ENCODE data around the gene CD300LD. TPM values are rescaled to one million over a fixed set of nuclear protein-coding genes. Genes with fewer than 3 reads are reported as not detected.

The CD300LD gene
- total RNA-seq, 2 experiments from 2014 or later, result not detected

DNA sequence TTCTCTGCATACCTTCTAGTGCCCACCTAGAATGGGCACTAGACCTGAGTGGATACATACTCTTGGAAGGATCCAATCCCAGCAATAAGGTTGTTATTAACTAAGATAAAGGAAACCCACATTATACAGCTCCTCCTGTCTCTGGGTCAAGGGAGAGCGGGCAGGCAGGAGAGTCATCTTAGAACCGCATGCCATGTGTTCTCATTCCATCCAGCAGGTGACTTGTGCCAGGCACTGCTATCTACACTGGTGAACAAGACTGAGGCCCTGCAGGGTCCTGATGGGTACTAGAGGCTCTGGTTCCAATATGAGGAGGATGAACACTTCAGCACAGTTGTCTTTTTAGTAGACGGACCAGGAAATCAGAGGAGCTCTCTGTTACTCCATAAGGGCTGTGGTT is 18.9 kb downstream of the CD300LD start:
- Histone ChIP-seq H4K20me1 (ENCODE audit: insufficient read depth, low read length) (no peaks in the 10 kb centered on the region), H3K4me1 (ENCODE audit: insufficient read depth, low read length, poor library complexity, severe bottlenecking) (no peaks in the 10 kb centered on the region), H2AFZ (ENCODE audit: low read length) (no peak overlapping the region), H3K4me2 (ENCODE audit: low read length) (no peak overlapping the region), H3K36me3 (ENCODE audit: insufficient read depth, low read length) (no peaks in the 10 kb centered on the region), H3K79me2 (ENCODE audit: insufficient read depth, low read depth, low read length) (no peaks in the 10 kb centered on the region), H3K4me3 (ENCODE audit: low read depth, low read length, poor library complexity, severe bottlenecking) (no peak overlapping the region), H3K9me3 (ENCODE audit: low read length) (no peaks in the 10 kb centered on the region), H3K27ac (ENCODE audit: low read depth, low read length, poor library complexity, severe bottlenecking) (no peak overlapping the region), H3K9me2 (ENCODE audit: insufficient read depth, low read length) (no peaks in the 10 kb centered on the region)
- intact Hi-C loops (cut with micrococcal nuclease; ENCODE audit: unreplicated experiment), result no loop called here
- no TSS peak for BruUV-seq (replicated peaks)
- TF ChIP-seq, protein P1, sequence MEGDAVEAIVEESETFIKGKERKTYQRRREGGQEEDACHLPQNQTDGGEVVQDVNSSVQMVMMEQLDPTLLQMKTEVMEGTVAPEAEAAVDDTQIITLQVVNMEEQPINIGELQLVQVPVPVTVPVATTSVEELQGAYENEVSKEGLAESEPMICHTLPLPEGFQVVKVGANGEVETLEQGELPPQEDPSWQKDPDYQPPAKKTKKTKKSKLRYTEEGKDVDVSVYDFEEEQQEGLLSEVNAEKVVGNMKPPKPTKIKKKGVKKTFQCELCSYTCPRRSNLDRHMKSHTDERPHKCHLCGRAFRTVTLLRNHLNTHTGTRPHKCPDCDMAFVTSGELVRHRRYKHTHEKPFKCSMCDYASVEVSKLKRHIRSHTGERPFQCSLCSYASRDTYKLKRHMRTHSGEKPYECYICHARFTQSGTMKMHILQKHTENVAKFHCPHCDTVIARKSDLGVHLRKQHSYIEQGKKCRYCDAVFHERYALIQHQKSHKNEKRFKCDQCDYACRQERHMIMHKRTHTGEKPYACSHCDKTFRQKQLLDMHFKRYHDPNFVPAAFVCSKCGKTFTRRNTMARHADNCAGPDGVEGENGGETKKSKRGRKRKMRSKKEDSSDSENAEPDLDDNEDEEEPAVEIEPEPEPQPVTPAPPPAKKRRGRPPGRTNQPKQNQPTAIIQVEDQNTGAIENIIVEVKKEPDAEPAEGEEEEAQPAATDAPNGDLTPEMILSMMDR (conservative IDR thresholded peaks at IDR 0.05; ENCODE audit: low read length), result no peak
- no peak for TF ChIP-seq EZH2phosphoT487 (IDR thresholded peaks at IDR 0.05; ENCODE audit: borderline replicate concordance, low read depth, low read length)
- no peak for DNase-seq (ENCODE audit: low spot score)
- CTCF ChIA-PET (ENCODE audit: unreplicated experiment), result no interaction called here
- POLR2A ChIA-PET, result no interaction called here

DNA sequence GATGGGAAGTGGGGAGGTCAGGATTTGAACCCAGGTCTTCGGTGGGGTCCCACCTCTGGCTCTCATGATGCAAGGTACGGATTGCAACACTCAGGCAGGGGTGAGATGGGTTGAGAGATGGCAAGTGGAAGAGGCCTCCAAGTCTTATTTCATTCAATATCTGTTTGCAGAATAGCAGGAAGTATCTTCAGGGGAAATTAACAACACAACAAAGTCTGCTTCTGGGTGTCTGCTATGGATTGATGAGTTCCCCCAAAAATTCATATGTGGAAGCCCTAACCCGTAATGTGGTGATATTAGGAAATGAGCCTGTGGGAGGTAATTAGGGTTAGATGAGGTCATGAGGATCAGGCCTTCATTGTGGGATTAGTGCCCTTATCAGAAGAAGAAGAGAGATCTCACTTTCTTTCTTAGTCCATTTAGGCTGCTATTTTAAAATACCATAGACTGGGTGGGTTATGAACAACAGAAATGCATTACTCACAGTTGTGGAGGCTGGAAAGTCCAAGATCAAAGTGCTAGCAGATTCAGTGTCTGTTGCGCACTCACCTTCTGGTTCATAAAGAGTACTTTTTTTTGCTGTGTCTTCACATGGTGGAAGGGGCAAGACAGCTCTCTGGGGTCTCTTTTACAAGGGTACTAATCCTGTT is 20.3 kb downstream of the CD300LD start:
- Histone ChIP-seq H2AFZ (ENCODE audit: low read length) (no peak overlapping the region), H3K4me2 (ENCODE audit: low read length) (no peak overlapping the region), H3K4me3 (ENCODE audit: low read depth, low read length, poor library complexity, severe bottlenecking) (no peak overlapping the region), H3K9me2 (ENCODE audit: insufficient read depth, low read length) (no peaks in the 10 kb centered on the region), H3K27ac (ENCODE audit: low read depth, low read length, poor library complexity, severe bottlenecking) (no peak overlapping the region), H3K9me3 (ENCODE audit: low read length) (no peaks in the 10 kb centered on the region), H3K4me1 (ENCODE audit: insufficient read depth, low read length, poor library complexity, severe bottlenecking) (no peaks in the 10 kb centered on the region), H3K79me2 (ENCODE audit: insufficient read depth, low read depth, low read length) (no peaks in the 10 kb centered on the region), H4K20me1 (ENCODE audit: insufficient read depth, low read length) (no peaks in the 10 kb centered on the region), H3K36me3 (ENCODE audit: insufficient read depth, low read length) (no peaks in the 10 kb centered on the region)
- DNase-seq (ENCODE audit: low spot score), result no peak
- CTCF ChIA-PET (ENCODE audit: unreplicated experiment), result no interaction called here
- TF ChIP-seq, protein P1 (conservative IDR thresholded peaks at IDR 0.05; ENCODE audit: low read length), result no peak
- TF ChIP-seq EZH2phosphoT487 (IDR thresholded peaks at IDR 0.05; ENCODE audit: borderline replicate concordance, low read depth, low read length), result no peak
- POLR2A ChIA-PET, result no interaction called here
- intact Hi-C loops (cut with micrococcal nuclease; ENCODE audit: unreplicated experiment), result no loop called here
- no TSS peak for BruUV-seq (replicated peaks)

Data from OCI-LY7 (cell line).